Measurements from ENCODE around the gene BOLA3.
A peak's percentile ranks its signal among the peaks of the same experiment; 100 is the strongest.
"Not testable (repeated sequence)": the region's sequence is repeated elsewhere in the genome, so short reads cannot be mapped to it uniquely, and the experiment has no call there.

Gene BOLA3

DNA sequence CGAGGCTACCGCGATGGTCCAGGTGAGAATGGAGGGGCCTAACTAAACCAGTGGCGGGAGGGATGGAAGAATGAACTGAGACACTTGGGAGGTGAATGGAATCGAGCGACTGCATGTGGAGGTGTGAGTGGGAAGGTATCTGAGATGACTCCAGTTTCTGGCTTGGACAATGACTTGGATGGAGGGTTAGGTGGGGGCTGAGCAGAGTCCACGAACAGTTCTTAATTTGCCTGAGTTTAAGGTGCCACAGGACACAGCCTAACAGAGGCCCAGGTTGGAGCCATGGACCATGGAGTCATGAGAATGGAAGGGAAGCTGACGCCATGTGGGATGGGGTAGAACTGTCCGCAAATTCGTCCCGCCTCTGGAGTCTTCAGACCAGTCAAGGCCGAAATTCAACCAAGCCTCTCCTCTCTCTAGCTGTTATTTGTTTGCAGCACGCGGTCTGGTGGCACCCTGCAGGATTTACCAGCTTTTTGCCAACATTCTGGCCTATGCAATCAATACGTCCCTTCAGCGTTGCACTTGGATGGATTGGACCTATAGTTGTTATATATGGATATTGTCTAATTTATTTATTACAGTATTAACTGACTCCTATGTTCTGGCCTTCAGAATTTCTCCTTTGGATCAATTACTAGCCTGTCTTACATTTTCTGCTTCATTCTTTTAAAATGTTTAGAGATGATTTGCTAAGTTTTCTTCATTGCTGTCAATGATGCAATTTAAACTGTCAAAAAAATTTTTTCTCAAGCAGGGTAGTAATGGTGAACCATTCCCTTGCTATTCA, 940 bp upstream of the BOLA3 start:
- DNase-seq, result peak; percentile 57

DNA sequence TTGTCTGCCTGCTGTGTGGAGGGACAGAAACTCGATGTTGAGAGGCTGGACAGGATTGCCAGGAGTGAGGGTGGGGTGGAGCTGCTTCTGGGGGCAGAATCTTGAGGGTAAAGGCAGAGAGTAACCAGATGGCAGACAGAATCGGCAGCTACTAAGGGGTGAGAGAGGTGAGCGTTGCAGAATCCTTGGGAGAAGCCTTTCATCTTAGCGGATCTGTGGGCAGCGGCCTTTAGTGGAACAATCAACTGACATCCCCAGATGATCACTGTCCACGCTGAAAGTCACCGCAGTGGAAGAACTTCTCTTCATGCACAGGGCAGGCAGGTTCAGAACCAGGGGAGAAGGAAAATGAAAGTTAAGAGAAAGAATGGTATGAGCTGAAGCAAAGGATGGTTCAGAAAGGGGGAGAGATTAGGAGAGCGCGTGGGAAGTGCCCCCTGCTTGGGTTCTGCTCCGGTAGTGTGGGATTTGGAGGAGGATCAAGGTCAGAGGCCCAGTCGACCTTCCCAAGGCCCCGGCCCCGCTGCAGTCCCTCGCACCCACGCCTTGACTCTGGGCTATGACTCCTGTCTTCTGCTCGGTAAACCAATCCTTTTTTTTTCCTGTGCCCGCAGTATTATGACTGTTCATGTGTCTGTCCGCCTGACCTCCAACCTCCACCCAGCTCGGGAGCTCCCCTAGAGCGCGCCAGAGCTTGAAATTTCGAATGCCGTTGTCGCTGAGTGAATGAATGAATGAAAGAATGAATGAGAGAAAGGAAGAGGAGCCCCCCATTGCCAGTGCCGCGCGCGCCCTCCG, 584 bp downstream of the BOLA3 start:
- peak; percentile 61 for DNase-seq

DNA sequence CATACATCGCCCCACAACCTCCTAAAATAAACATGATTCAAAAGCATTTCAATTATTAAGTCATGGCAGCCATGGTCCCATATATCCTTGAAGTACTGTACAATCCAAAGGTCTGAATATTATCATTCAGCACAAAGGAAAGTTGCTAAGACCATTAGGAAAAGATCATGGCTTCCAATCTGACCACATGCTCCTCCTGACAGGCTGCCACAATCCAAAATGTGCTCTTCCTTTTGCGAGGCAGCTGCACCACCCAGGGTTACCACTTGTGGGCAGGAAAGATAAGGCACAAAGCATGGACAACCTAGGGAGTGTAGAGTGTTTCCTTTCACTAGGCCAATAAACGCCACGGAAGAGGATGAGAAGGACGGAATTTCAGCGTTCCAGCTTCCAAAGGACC, 5.4 kb downstream of the BOLA3 start:
- peak; percentile 73 for DNase-seq

DNA sequence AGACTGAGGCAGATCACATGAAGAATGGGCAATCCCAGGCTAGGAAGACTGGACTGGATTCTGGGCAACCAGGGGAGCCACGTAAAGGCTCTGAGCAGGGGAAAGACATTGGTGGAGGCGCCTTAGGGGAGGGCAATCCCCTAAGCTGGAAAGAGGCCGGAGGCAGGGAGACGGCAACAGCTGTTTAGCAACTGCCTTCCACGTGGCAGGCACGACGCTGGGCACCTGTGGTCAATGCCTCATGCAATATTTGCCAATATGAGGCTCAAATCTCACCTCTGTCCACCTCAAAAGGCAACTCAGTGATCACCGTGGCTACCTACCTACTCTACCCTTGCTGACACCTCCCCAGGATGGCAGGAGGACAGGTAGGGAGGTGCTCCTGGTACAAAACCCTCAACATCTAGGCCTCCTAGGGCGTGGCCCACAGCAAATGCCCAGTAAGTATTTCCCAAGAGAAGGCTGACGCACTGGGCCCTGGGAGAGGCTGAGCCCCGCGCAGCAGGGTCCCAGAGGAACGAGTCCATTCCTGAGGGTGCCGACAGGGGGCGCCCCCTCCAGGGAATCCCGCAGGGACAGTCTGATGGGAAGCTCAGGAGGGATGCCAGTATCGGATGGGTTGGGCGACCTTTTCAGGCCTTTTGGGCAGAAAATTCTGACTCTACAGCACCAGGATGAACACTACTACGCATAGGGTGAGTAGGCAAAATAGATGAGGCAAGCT, 8.9 kb downstream of the BOLA3 start:
- no peak for DNase-seq

DNA sequence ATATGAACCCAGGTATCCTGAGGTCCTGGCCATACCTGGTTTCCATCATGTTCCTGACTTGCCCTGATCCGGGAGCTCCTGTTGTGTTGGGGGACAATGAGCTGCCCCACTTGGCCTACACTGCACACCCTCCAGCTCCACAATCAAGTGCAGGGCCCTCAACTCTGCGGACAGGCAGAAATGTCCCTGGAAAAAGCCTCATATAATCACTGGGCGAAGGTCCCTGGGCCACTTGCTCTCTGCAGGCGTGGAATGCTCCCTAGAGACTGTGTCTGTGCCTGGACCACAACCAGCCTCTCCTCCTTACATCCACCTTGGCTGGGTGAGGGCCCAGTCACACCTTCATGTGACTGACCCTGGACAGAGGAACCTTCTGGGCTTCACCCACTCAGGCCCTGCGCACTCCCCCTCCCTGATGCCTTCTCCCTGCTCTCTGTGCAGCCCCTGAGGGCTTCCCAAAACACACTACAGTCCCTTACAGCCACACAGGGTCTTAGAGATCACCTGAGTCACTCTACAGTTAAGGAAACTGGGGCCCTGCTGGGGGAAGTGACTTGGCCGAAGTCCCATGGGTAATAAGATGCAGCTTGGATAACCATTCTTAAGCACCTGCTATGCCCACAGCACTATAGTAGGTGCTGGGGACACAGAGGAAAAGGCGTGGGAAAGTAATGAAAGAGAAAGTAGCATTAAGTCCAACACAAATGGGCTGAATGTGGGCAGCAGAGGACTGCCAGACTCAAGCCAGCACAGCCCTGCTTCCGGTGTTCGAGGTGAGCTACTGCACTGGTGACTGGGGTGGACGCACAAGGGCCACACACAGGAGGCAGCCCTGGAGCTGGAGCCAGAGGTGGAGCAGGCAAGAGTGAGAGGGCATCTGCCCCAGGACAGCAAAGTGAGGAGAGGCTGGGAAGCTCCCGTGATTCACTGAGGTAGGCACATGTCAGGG, 9.8 kb downstream of the BOLA3 start:
- DNase-seq, result no peak

DNA sequence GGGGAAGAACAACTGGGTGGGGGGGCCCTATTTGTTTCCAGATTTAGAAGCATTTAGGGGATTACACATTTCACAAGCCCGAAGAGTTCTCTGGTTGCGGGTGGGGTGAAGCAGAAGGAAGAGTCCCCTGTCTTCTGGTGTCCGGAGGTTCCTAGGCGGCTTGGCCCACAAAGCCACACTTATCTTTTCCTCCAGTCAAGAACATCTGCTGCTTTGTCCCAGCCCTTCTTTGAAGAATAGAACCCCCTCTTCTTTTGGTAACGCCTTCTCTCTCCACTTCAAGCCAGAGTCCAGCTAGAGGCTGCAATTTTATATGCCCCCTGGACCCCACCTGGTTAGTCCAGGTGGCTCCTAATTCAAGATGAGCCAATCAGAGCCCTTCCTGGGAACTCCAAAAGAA, 15.8 kb downstream of the BOLA3 start:
- DNase-seq, result peak; percentile 74

DNA sequence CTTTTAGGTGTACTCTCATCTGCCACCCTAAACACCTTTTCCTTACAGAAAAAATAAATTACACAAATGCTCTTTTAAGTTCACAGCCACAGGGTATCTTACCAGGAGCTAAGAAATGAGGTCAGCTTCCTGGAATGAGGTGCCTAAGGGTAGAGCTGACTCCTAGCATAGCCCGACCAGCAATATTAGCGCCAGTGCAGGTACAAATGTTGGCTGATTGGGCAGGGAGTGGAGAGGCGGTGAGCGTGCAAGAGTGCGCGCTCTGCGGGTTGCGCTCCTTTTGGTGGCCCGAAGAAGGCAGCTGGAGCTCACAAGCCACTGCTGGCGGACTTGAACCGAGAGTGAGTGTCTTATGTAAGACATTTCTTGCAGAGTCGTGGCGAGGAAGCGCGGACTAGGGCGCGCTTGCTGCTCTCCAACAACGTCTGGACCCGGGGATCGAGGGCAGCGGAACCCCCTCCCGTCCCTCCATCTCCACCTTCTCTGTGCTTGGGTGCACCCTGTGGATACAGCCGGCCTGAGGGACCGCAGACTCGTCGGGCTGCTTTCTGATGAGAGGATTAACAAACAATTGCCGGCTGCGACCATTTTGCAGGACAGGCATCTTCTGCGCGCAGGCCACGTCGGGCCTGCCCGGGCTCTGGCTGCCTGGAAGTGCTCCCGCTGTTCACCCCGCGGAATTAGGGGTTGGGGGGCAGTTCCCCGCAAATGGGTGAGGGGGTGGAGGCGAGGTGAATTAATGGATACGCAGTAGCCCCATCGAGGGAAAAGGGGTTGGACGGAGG, 17.3 kb downstream of the BOLA3 start:
- no peak for DNase-seq

DNA sequence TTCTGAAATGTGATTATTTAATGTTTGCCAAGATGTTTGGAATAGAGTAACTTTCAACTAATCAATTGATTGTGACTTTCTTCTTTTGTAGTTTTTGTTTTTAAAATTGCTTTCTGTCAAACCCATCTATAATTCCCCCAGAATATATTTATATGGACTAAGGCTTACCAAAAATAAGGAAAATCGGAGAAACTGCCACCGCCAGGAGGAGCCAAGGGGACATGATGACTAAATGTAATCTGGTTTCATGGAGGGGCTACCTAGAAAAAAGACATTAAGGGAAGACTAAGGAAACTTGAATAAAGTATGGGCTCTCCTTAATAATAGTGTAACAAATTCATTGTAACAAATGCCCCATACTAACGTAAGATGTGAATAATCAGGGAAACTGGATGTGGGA, 19.5 kb downstream of the BOLA3 start:
- DNase-seq, result no peak

DNA sequence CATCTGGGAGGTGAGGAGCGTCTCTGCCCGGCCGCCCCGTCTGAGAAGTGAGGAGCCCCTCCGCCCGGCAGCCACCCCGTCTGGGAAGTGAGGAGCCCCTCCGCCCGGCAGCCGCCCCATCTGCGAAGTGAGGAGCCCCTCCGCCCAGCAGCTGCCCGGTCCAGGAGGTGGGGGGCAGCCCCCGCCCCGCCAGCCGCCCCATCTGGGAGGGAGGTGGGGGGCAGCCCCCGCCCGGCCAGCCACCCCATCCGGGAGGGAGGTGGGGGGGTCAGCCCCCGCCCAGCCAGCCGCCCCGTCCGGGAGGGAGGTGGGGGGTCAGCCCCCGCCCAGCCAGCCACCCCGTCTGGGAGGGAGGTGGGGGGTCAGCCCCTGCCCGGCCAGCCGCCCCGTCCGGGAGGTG, 23.8 kb downstream of the BOLA3 start:
- DNase-seq, result not testable (repeated sequence)

DNA sequence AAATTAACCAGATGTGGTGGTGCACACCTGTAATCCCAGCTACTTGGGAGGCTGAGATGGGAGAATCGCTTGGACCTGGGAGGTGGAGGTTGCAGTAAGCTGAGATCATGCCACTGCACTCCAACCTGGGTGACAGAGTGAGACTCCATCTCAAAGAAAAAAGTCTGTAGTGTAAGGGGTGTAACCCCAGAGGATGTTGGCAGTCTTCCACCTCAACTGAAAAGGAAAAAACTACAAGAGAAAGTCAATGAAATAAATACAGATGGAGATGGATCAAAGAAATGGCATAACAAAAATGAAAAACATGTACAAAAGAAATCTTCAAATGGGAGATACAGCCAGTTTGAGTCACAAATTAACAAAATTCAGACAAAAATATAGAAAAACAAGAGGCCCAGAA, 25.9 kb downstream of the BOLA3 start:
- DNase-seq, result not testable (repeated sequence)

DNA sequence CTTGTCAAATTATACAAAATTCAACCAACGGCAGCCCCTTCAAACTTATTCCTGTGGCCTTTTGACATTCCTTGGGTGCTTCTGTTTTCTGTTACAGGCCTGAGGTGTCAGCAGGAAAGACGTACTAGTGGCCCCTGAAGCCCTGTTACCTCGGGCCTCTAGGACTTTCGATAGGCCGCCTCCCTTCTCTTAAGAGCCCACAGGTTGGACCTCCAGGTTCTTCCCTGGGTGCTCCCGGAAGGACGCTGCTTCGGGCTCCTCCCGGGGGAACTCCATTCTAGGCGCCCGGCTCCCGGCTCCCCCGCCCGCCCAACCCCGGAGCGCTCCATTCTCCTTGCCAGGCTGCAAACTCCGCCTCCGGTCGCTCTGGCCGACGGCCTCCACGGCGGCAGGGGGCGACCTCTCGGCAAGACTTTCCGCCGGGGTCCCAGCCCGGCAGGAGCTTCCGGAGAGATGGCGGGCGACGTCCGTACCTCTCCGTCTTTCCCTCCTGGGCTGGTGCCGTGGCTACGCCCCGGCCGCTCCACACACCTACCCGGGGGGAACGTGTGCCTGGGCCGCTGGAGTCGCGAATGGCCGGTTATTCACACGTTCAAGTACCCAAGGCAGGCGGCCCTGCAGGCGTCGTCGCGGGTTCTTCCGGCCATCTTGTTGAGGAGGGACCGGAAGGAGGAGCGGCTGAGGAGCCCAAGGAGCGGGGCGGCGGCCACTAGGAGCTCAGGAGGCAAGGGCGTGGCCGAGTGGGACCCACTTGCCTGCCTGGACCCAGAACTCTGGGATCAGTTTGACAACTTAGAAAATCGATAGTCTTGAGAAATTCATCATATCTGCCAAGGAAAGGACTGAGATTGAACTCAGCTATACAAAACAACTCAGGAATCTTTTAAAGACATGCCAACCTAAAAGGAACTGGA, 27.5 kb downstream of the BOLA3 start:
- peak; percentile 90 for DNase-seq

DNA sequence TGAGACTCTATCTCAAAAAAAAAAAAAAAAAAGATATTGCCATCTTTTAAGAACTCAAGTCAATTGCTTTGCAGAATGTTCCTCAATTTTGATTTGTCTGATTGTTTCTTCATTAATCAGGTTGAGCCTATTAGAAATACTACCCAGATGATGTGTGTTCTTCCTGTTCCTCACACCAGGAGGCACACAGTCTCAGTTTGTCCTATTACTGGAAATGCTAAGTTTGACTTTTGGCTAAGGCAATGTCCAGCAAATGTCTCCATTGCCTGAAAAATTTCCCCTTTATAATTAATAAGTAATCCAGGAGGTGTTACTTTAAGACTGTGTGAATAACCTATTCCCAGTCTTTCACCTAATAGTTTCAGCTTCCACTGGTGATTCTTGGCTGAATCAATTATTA, 28.4 kb downstream of the BOLA3 start:
- peak; percentile 24 for DNase-seq

DNA sequence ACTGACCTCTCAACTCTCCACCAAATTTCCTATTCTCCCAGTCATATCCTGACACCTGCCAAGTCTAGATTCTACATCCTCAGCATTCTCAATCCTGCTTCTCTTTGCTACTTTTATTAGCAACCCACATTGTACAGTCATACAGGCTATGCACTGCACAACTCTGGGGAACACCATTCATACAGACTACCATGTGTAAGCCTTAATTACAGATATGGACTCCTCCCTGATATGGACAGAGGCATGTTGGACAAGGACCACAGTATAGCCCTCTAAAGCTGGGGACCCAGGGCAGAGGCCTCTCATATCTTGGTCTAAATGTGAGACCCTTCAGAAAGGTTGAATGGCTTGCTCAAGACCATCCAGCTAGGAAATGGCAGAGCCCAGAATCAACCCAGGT, 36.3 kb downstream of the BOLA3 start:
- DNase-seq, result no peak

DNA sequence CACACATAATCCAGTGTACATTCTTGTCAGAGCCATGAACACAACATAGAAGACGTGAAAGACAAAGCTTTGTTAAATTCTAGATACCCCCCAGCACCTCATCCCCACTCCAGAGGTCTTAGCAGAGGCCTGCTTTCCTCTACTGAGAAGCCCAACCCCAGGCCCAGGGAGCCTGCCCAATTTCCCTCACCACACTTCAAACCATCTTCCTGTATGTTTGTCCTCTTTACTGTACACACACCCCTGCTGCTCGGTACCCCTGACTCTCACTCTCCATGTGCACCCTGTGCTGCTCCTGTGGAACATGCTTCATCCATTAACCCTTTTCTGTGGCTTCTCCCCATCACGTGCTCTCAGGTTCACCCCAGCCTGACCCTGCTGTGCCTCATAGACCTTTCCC, 37.2 kb downstream of the BOLA3 start:
- no peak for DNase-seq

DNA sequence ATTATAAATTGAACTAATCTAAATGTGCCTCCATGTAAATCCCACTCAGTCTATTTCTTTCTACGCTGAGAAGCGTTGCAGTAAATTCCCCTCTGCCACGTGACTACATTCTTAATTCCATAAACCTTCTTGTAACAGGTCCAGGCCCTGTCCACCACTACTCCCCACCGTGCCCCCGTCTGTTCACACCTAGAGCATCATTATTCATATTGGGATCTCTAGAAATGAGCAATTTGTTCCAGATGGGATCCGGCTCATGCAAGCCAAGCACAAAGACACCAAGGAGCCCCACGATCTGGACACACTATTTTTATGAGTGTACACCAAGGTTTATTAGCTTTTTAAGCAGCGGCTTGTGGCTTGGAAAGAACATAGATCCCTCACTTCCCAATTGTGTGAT, 38.2 kb downstream of the BOLA3 start:
- DNase-seq, result no peak

DNA sequence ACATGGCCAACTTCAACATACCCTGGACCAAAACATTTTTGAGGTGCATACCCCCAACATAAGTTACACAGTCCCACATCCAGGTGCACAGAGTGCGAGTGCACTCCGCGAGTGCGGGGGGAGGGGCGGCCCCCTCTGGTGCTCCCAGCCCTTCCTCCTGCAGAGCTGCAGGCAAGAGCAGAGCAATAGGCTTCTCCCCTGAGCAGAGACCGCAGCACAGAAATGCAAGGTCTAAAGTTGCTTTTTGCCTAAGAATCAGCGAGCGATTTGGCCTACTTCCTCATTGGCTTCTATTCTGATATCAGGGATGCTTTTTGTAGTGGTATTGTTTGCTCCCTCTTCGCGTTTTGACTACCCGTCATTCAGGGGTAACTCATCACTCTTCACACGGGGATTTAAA, 40.6 kb downstream of the BOLA3 start:
- DNase-seq, result no peak

DNA sequence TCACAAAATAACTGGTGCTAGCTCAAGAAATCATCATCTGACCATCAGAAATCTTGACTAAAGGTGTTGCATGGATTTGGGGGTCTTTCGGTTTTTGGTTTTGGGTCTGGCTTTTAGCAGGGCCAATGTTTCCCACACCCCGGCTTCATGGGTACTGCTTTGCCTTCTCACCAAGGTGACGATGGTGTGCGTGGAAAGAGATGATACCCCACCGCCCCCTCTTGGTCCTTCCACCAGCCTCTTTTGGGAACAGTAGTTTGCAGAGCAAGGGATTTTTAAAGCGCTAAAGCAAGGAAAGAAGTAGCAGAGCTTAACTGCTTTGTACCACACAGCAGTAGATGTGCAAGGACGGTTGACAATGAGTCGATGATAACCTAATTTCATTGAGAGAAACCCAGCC, 42.3 kb downstream of the BOLA3 start:
- no peak for DNase-seq

DNA sequence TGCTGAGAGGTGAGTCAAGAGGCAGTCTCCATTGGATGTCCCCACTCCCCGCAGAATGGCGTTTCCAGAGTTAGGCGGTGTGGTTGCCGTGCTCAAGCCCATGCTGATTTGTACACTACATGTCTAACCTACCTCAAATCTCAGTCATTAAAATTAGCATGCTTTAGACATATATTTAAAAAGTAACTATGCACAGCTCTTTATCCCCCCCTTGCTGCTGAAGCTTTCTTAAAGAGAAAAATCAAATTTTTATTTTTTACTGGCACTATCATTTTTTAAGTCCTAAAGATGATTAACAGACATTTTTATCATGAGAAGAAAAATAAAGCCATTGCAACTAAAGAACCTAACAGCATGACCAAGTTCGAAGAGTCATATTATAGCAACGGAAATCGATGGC, 42.9 kb downstream of the BOLA3 start:
- DNase-seq, result no peak

DNA sequence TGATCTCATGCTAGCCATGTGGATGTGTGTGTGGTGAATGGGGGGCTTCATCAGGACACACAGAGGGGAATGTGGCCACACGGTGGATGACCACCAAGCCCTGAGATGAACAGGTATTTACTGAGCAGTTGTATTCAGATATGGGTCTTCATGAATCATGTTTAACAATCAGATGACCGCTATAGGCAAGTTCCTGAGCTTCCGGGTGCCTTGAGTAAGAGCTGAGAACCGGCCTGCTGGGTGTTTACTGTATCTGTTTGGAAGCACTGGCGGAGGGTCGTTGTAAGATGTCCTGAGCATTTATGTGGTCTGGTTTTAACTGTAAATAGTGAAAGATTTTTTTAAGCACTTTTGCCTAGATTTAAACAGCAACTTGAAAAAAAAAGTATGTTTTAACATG, 43.9 kb downstream of the BOLA3 start:
- no peak for DNase-seq

DNA sequence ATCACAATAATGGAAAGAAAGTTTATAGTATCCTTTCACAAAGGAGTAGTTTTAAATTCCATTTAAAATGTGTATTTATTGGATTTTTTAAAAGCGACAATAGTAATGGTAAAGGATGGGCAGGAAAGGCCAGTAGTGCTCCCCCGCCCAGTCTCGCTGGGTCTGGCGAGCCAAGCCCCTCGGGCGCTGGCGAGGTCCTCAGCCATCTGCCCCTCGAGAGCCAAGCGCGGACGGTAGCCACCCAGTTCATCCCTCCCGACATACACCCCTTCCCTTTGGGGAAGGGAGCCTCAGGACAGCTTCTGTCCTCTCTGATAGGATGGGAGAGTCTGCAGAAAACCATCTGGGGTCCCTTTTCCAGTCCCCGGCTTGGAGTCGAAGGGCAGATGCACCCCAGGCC, 45.2 kb downstream of the BOLA3 start:
- DNase-seq, result no peak

All from OCI-M1 (cell line).